Left cardiac atrium (tissue), 4 donors: ENCODE measurements around the gene TNIP3. TPM values are rescaled to one million over a fixed set of nuclear protein-coding genes. Genes with fewer than 3 reads are reported as not detected.

Experiments used
- ATAC-seq, 2 donors: fragments of 200-7000 bp; cut with Tn5 transposase; one replicate each; pipeline ENCODE4 v1.9.1; 2020; ENCODE audit warnings: mild to moderate bottlenecking in 2 of 2, moderate library complexity in 2 of 2
- DNase-seq: peaks from one replicate; pipeline ENCODE4 v3.0.0-alpha.2; 2020
- intact Hi-C, 2 donors: fragments of 100-400 bp; cut with DNase I; formaldehyde crosslinking; loops; one replicate each; pipeline versions ENCODE4 v1.14.1 to v1.15.1; 2022 to 2023
- total RNA-seq, 2 donors: library from RNA; stranded (reverse); fragmentation: NEBNext Ultra II Directional; extraction: Animal tissue kit (Norgen Biotek cat#: 25700); gene quantifications; one replicate each; pipeline ENCODE4 v1.2.1, GENCODE V29; 2021
- donor health status: DM: no; HTN: yes; CAD: no.
- donor health status: DM: no; HTN: yes; CAD: no; lungs with severe emphysema.
- donor health status: DM: yes; HTN: yes; CAD: no.
- donor health status: Dilated cardiomyopathy.

Gene TNIP3
- total RNA-seq, 2 donors from 2014 or later: 0.15 TPM; not detected in 1

DNA sequence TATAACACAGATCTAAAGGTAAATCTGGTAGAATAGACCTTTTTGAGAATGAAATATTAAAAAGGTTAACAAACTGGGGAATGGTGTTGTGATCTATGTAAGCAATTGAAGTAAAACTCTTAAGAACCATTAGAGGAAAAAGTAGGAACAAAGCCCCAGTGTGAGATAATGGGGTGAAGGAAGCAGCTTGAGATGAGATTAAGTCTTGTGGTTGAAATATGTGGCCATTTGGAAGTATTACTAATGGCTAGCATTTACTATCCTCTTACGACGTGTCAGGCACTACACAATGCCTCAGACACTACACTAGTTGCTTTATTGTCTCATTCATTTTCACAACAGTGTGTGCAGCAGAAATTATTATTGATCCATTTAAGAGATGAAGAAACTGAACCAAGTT is 65.9 kb downstream of the TNIP3 start:
- intact Hi-C loops: loop anchor here (5.0 to 10.0 kb wide), 3 partner anchors 941 to 1023 kb away; no protein-coding TSS in a partner anchor
- no peak for ATAC-seq
- DNase-seq: no peak

DNA sequence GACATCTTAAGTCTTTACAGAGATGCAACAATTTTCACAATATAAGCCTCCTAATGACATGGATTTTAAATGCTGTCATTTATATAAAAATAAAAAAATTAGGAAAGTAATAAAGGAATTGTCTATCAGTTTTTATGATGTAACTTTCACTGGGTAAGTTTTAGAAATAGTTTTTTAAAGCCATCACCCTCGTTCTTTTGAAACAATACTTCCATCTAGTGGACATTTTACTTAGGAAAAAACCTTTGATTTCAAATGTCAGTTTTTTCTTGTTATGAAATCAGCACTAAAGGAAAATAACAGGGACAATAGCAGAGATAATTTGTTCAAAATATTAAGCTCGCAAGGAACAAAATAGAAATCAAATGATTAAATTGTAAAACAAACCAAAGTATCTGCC is 67.5 kb downstream of the TNIP3 start:
- DNase-seq: no peak
- intact Hi-C loops: loop anchor here (2.0 to 10.0 kb wide), 4 partner anchors 378 to 1022 kb away; no protein-coding TSS in a partner anchor
- no peak for ATAC-seq

DNA sequence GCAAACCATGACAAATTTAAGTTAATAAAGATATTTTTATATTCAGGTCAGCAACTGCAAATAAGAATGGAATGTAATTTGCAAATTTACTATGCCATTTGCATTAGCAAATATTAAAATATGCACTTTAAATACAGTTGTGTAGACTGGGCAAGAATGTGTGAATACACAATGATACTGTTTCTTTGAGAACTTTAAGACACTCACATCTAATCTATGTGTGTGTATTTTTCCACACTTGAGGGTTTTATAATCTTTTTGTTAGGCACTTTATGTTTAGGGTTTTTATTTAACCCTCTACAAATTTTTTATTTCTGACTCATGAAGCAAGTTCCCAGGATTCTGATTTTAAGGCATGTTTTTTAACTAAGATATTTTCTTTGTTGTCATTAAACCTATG is 67.9 kb downstream of the TNIP3 start:
- intact Hi-C loops: loop anchor here (2.0 to 10.0 kb wide), 4 partner anchors 377 to 1021 kb away; no protein-coding TSS in a partner anchor
- DNase-seq (no peak), ATAC-seq (no peak)

DNA sequence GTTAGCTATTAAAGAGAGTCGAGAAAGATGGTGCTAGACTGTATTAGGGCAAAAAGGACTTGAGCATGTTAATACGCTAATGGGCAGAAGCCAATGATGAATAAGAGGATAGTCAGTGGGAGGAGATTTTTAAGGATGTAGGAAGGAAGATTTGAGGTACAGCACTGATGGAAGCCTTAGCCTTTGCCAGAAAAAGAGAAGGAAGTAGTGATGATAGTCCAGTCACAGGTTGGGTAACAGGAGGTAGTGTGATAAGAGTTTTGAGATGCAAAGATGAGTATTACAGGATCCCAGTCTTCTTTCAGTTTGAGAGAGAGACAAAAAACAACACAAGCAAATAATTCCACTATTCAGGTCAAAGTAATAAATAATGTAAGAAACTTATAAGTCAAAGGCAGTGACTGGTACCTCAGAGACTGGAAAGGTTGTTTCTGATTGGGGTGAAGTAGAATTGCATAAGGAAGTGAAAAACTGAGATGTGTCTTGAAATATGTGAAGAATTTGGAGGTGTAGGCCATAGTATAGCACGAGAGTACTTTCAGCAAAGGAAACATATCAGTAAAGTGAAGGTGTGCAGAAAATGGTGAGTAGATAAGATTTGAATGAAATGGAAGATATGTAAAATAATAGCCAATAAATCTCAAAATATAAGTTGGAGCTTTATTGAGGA is 69.7 kb downstream of the TNIP3 start:
- no peak for ATAC-seq
- intact Hi-C loops: loop anchor here (10.0 kb wide), 2 partner anchors 940 to 1020 kb away; no protein-coding TSS in a partner anchor
- DNase-seq: no peak

DNA sequence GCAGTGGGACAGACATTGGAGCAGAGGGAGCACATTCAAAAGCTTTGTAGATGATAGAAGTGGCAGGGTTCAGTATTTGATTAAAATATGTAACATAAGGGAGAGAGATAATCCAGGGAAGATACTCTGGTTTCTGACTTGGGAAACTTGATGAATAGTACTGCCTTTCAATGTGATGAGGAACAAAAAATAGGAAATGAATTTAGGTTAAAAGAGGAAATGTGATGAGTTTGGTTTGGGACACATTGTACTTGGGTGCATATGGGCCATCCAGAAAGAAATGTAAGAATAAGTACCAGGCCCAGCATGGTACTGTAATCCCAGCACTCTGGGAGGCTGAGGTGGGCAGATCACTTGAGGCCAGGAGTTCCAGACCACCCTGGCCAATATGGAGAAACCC is 70.9 kb downstream of the TNIP3 start:
- ATAC-seq (no peak), DNase-seq (no peak)
- intact Hi-C loops: loop anchor here (10.0 kb wide), 2 partner anchors 938 to 1018 kb away; no protein-coding TSS in a partner anchor

DNA sequence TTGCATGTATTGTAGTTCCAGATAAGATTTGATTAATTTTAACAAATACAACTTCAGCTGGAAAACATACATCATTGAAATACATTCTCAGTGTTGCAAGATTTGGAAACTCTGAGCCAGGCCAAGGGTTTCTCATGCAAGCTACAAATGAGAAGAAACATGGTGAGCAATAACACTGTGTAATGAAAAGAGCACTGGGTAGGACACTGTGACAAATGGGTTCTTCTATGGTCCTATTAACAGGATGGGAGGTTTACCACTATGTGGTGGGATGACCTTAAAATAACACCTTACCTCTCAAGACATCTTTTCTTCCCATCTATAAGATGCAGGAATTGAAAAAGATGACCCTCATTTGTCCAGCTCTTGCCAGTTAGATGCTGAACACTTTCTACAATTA is 72.2 kb downstream of the TNIP3 start:
- intact Hi-C loops: loop anchor here (10.0 kb wide), 2 partner anchors 937 to 1017 kb away; no protein-coding TSS in a partner anchor
- DNase-seq (no peak), ATAC-seq (no peak)

DNA sequence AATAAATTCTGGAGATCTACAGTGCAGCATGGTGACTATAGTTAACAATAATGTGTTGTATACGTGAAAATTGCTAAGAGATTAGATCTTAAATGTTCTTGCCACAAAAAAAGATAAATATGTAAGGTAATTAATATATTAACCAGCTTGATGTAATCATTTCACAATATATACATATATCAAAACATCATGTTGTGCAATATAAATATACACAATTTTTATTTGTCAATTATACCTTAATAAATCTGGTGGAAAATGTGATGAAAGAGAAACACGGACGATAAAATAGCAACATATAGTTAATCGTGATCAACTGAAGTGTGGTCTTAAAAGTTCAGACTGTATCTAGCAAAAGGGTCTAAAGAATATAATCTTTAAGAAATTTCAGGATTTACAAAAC is 75.3 kb downstream of the TNIP3 start:
- DNase-seq: no peak
- ATAC-seq: no peak
- intact Hi-C loops: no loop called here

Other genes with a start within 250 kb of the TNIP3 start
- gene PRDM5, start 241.6 kb downstream of the TNIP3 start, total RNA-seq: 10 to 100 TPM in 1 of 2 donors, 1 to 10 TPM in 1; 8.2 to 14.2 TPM
- gene NDNF, start 91.8 kb downstream of the TNIP3 start, total RNA-seq: 1 to 10 TPM; 4.2 to 5.4 TPM
- under 1 TPM; 0.32 to 0.99 TPM for gene QRFPR, start 216.7 kb upstream of the TNIP3 start, total RNA-seq